Fibroblast of lung (primary cell): ENCODE results near the gene SNRNP40.

Source experiments
- EZH2 ChIP-seq: IDR thresholded peaks from 2 replicates; pipeline ENCODE4 v1.5.1; 2012; ENCODE audit warnings: low read length, control low read depth, mild to moderate bottlenecking; ENCODE audit errors: missing control alignments
- TF ChIP-seq, protein P1 (sequence below), 2 donors: IDR thresholded peaks in 1 of 2; conservative IDR thresholded peaks in 1 of 2; 1 replicate in 1 of 2; 2 replicates in 1 of 2; pipeline ENCODE4 v1.5.1; 2011 to 2012; ENCODE audit warnings: low read length in 2 of 2, control low read depth in 1 of 2, inconsistent platforms in 1 of 2, low read depth in 1 of 2, mild to moderate bottlenecking in 1 of 2

DNA sequence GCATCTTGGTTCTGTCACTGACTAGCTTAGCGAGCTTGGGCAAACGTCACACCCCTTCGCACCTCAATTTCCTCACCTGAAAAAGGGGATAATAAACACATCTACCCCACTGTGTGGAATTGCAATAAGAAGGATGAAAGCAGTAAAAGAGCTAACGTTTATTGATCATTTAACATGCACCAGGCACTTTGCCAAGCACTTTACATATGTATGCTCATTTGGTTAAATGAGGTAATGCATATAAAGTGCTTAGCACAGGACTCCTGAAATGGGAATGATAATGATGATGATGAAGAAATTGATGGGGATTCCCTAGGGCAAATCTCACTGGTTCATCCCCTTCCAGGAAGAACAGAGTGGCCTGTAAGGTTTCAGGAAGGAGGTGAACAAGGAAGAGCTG is 61.7 kb downstream of the SNRNP40 start:
- TF ChIP-seq, protein P1, sequence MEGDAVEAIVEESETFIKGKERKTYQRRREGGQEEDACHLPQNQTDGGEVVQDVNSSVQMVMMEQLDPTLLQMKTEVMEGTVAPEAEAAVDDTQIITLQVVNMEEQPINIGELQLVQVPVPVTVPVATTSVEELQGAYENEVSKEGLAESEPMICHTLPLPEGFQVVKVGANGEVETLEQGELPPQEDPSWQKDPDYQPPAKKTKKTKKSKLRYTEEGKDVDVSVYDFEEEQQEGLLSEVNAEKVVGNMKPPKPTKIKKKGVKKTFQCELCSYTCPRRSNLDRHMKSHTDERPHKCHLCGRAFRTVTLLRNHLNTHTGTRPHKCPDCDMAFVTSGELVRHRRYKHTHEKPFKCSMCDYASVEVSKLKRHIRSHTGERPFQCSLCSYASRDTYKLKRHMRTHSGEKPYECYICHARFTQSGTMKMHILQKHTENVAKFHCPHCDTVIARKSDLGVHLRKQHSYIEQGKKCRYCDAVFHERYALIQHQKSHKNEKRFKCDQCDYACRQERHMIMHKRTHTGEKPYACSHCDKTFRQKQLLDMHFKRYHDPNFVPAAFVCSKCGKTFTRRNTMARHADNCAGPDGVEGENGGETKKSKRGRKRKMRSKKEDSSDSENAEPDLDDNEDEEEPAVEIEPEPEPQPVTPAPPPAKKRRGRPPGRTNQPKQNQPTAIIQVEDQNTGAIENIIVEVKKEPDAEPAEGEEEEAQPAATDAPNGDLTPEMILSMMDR (conservative IDR thresholded peaks at IDR 0.05 in 1 of 2, IDR thresholded peaks at IDR 0.05 in 1 of 2; ENCODE audit: low read depth in 1 of 2, low read length in 2 of 2): no peak
- TF ChIP-seq EZH2: no peak
